ENCODE data around the gene PPEF2. TPM values are rescaled to one million over a fixed set of nuclear protein-coding genes. Genes with fewer than 3 reads are reported as not detected.

PPEF2 gene
- total RNA-seq, 1 donor from 2014 or later = 0.09 TPM

- TF ChIP-seq, protein P1, sequence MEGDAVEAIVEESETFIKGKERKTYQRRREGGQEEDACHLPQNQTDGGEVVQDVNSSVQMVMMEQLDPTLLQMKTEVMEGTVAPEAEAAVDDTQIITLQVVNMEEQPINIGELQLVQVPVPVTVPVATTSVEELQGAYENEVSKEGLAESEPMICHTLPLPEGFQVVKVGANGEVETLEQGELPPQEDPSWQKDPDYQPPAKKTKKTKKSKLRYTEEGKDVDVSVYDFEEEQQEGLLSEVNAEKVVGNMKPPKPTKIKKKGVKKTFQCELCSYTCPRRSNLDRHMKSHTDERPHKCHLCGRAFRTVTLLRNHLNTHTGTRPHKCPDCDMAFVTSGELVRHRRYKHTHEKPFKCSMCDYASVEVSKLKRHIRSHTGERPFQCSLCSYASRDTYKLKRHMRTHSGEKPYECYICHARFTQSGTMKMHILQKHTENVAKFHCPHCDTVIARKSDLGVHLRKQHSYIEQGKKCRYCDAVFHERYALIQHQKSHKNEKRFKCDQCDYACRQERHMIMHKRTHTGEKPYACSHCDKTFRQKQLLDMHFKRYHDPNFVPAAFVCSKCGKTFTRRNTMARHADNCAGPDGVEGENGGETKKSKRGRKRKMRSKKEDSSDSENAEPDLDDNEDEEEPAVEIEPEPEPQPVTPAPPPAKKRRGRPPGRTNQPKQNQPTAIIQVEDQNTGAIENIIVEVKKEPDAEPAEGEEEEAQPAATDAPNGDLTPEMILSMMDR (conservative IDR thresholded peaks at IDR 0.05) = no peak
- Mint-ChIP-seq H3K36me3 (ENCODE audit: low read depth) (no peaks in the 10 kb centered on the region), H3K4me3 (no peak overlapping the region)
Measured at GRCh38 chr4:75867130-75867529, 35.1 kb downstream of the PPEF2 start.

GRCh38 chr4:75860606-75861005 is 41.6 kb downstream of the PPEF2 start:
- Mint-ChIP-seq H3K36me3 (ENCODE audit: low read depth) (no peaks in the 10 kb centered on the region), H3K27me3 (ENCODE audit: low read depth) (no peaks in the 10 kb centered on the region), H3K4me3 (no peak overlapping the region), H3K4me1 (no peaks in the 10 kb centered on the region), H3K9me3 (no peaks in the 10 kb centered on the region), H3K27ac (ENCODE audit: unreplicated experiment) (no peak overlapping the region)
- TF ChIP-seq, protein P1 (conservative IDR thresholded peaks at IDR 0.05) = no peak
- no peak for DNase-seq (ENCODE audit: low read depth, low spot score)

More at GRCh38 chr4:75867130-75867529, 35.1 kb downstream of the PPEF2 start:
- Mint-ChIP-seq H3K9me3 (no peaks in the 10 kb centered on the region), H3K27ac (ENCODE audit: unreplicated experiment) (no peak overlapping the region), H3K27me3 (ENCODE audit: low read depth) (no peaks in the 10 kb centered on the region), H3K4me1 (no peaks in the 10 kb centered on the region)
- DNase-seq (ENCODE audit: low read depth, low spot score) = no peak

- TF ChIP-seq, protein P1 (conservative IDR thresholded peaks at IDR 0.05) = no peak
Measured at GRCh38 chr4:75858721-75859120, 43.5 kb downstream of the PPEF2 start.

GRCh38 chr4:75849461-75849860 is 52.8 kb downstream of the PPEF2 start:
- Mint-ChIP-seq H3K9me3 (no peaks in the 10 kb centered on the region), H3K4me1 (peaks cover 9% of the 10 kb centered on the region), H3K36me3 (ENCODE audit: low read depth) (no peaks in the 10 kb centered on the region), H3K27ac (ENCODE audit: unreplicated experiment) (no peak overlapping the region), H3K4me3 (no peak overlapping the region), H3K27me3 (ENCODE audit: low read depth) (no peaks in the 10 kb centered on the region)
- no peak for DNase-seq (ENCODE audit: low read depth, low spot score)
- TF ChIP-seq, protein P1 (conservative IDR thresholded peaks at IDR 0.05) = no peak

More at GRCh38 chr4:75858721-75859120, 43.5 kb downstream of the PPEF2 start:
- H3K4me3 Mint-ChIP-seq = no peak overlapping the region
- H3K9me3 Mint-ChIP-seq = no peaks in the 10 kb centered on the region
- H3K27me3 Mint-ChIP-seq (ENCODE audit: low read depth) = no peaks in the 10 kb centered on the region
- H3K36me3 Mint-ChIP-seq (ENCODE audit: low read depth) = no peaks in the 10 kb centered on the region
- DNase-seq (ENCODE audit: low read depth, low spot score) = no peak
- no peaks in the 10 kb centered on the region for H3K4me1 Mint-ChIP-seq
- H3K27ac Mint-ChIP-seq (ENCODE audit: unreplicated experiment) = no peak overlapping the region

DNA sequence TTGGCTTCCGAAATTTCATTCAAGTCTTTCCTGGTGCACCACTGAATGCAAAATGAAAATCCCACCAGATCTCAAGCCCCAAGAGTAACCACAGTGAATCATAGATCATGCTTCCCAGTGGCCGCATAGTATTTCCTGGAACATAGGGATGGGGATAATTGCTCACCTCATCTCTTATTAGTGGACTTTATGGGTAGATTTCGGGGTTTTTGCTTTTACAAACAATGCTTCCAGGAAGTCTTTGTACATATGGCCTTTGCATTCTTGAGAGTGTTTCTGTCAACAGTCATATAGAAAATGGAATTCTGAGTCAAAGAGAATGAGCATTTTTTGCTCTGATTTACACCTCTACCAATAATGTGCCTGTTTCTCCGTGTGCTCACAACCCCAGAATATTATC is 53.4 kb downstream of the PPEF2 start:
- no peak overlapping the region for H3K27ac Mint-ChIP-seq (ENCODE audit: unreplicated experiment)
- no peaks in the 10 kb centered on the region for H3K9me3 Mint-ChIP-seq
- no peaks in the 10 kb centered on the region for H3K27me3 Mint-ChIP-seq (ENCODE audit: low read depth)
- no peaks in the 10 kb centered on the region for H3K36me3 Mint-ChIP-seq (ENCODE audit: low read depth)
- TF ChIP-seq, protein P1 (conservative IDR thresholded peaks at IDR 0.05) = no peak
- no peak overlapping the region for H3K4me3 Mint-ChIP-seq
- H3K4me1 Mint-ChIP-seq = peaks cover 9% of the 10 kb centered on the region
- DNase-seq (ENCODE audit: low read depth, low spot score) = no peak

All from neural crest cell (in vitro differentiated cells).